AG09309 (cell line): ENCODE results near the gene NIM1K.
A peak's percentile ranks its signal among the peaks of the same experiment; 100 is the strongest.
"Not testable (repeated sequence)": the region's sequence is repeated elsewhere in the genome, so short reads cannot be mapped to it uniquely, and the experiment has no call there.

Experiments
- DNase-seq: peaks from one replicate; pipeline ENCODE4 v3.0.0-alpha.2; 2010; ENCODE audit warnings: low read depth
- H3K4me3 ChIP-seq: 2 replicates; pipeline ENCODE4 v1.5.1; 2011; ENCODE audit warnings: mild to moderate bottlenecking, low read depth, low read length, moderate library complexity; ENCODE audit not compliant: control insufficient read depth
- CTCF ChIP-seq: IDR thresholded peaks from 2 replicates; pipeline ENCODE4 v1.5.1; 2011; ENCODE audit warnings: mild to moderate bottlenecking, low read depth, low read length, inconsistent platforms; ENCODE audit not compliant: insufficient read depth, control insufficient read depth; ENCODE audit errors: missing control alignments

Gene NIM1K

GRCh38 chr5:43305948-43306565 is 114.0 kb downstream of the NIM1K start:
- DNase-seq: peak; percentile 50
- H3K4me3 ChIP-seq: no peak overlapping the region
- TF ChIP-seq CTCF: peak; percentile 68

- not testable (repeated sequence) for DNase-seq, H3K4me3 ChIP-seq
Measured at GRCh38 chr5:43306954-43307353, 114.9 kb downstream of the NIM1K start.

- no peak overlapping the region for H3K4me3 ChIP-seq
- no peak for TF ChIP-seq CTCF
- DNase-seq: no peak
Measured at GRCh38 chr5:43309122-43309521, 117.1 kb downstream of the NIM1K start.

- no peak for TF ChIP-seq CTCF
- no peak overlapping the region for H3K4me3 ChIP-seq
- DNase-seq: no peak
Measured at GRCh38 chr5:43309637-43310036, 117.6 kb downstream of the NIM1K start.

- H3K4me3 ChIP-seq: peak overlapping the region; percentile 70
- DNase-seq: no peak
- no peak for TF ChIP-seq CTCF
Measured at GRCh38 chr5:43312076-43312661, 120.1 kb downstream of the NIM1K start.

GRCh38 chr5:43312699-43313034 is 120.6 kb downstream of the NIM1K start:
- DNase-seq: no peak
- no peak for TF ChIP-seq CTCF
- H3K4me3 ChIP-seq: peak overlapping the region; percentile 70

- peak within 1 kb of the TSS; percentile 70 for H3K4me3 ChIP-seq
- DNase-seq: peak; percentile 97
- TF ChIP-seq CTCF: no peak
Measured at GRCh38 chr5:43313035-43313853, 121.2 kb downstream of the NIM1K start, which contains the start of gene HMGCS1. Gene HMGCS1, minus strand, starts transcription at chr5:43313412. Its CDS starts 14,447 bp downstream, at chr5:43298965.
